Putamen (tissue), 1 donor: ENCODE data around the gene ME1.
"Not testable (repeated sequence)": the region's sequence is repeated elsewhere in the genome, so short reads cannot be mapped to it uniquely, and the experiment has no call there.

Experiments used
- DNase-seq: peaks from one replicate; pipeline ENCODE4 v3.0.0-alpha.2; 2016; ENCODE audit warnings: low spot score

ME1 gene

GRCh38 chr6:83352424-83353061 is 78.3 kb downstream of the ME1 start:
- DNase-seq: no peak

DNA sequence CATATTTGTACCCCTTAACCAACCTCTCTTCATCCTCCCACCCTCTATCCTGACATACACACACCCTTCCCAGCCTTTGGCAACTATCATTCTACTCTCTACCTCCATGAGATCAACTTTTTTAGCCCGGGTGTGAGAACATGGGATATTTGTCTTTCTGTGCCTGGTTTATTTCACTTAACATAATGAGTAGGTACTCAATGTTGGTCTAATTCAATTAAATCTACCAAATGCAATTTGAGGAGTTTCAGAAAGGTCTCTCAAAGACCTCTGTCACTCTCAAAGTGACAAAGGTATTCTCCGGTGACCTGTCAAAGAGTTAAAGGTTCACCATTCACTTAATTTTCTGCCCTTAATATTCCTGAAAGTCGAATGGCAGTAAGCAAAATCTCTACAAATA is 87.7 kb downstream of the ME1 start:
- no peak for DNase-seq

DNA sequence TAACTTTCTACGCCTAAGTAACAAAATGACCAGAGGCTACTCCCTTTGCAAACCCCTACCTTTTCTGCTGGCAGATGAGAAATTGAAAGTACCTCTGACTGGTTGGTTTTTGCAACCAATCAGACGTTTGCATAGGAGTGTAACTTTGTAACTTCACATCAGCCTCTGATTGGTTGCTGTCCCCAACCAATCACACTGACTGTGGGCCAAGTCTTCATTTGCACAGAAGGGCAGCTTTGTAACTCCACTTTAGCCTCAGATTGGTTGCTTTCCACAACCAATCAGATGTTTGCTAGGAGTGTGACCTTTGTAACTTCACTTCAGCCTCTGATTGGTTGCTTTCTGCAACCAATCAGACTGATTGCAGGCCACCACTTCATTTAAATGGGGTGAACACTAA is 89.1 kb downstream of the ME1 start:
- no peak for DNase-seq

DNA sequence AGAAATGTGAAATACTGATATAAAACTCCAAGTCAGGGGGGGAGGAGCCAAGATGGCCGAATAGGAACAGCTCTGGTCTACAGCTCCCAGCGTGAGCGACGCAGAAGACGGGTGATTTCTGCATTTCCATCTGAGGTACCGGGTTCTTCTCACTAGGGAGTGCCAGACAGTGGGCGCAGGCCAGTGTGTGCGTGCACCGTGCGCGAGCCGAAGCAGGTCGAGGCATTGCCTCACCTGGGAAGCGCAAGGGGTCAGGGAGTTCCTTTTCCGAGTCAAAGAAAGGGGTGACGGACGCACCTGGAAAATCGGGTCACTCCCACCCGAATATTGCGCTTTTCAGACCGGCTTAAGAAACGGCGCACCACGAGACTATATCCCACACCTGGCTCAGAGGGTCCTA is 96.9 kb downstream of the ME1 start:
- DNase-seq: not testable (repeated sequence)

- no peak for DNase-seq
Measured at GRCh38 chr6:83333500-83333899, 97.4 kb downstream of the ME1 start.

DNA sequence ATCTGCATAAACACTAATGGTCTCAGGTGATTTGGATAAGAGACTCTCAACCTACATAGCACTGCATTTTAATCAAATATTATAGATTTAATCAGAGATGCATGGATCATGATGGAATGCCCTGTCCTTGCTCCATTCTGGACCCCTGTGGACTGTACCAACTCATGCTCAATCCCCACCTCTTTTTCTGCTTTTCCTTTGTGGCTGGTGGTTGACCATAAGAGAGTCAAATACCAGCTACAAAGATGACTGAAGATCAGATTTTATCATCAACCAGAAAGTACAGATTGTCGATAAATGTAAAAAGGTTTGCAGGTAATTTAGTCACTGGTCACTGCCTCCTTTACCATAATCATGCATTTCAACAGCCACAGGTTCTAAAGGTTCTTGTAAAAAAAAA is 116.2 kb downstream of the ME1 start:
- no peak for DNase-seq

DNA sequence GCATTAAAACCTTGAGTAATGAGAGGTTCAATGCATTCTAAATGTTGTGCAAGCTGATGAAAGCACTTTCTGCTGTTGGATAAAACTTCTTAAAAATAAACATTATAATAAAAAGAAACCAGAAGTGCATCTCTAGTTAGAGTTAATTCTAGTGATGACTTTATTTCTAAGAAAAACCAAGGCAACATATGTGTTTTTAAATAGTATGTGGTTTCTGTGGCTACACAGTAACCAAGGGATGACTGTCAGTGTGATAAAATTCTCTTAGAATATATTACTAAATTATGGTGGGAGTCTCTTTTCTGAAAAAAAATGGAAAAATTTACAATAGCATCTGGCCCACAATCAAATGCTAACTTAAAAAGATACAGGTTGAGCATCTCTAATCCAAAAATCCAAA is 117.0 kb downstream of the ME1 start:
- no peak for DNase-seq

DNA sequence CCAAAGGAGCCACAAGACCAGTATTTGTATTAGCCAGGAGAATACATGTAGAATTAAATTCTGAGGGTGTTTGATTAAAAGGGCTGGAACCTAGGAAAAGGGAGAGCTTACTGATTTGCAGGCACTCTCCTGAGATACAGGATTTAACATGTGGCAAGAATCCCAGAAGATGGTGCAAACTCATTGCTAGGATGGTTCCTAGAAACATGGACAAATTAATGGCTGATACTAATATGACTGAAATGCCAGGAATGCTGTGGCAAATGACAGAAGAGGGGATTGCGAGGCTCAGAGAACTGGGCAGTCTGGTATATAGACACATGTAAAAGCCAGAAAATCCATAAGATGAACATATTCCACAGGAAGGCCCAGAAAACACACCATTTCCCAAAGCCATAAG is 119.6 kb downstream of the ME1 start:
- DNase-seq: no peak

- DNase-seq: no peak
Measured at GRCh38 chr6:83310046-83310445, 120.8 kb downstream of the ME1 start.

DNA sequence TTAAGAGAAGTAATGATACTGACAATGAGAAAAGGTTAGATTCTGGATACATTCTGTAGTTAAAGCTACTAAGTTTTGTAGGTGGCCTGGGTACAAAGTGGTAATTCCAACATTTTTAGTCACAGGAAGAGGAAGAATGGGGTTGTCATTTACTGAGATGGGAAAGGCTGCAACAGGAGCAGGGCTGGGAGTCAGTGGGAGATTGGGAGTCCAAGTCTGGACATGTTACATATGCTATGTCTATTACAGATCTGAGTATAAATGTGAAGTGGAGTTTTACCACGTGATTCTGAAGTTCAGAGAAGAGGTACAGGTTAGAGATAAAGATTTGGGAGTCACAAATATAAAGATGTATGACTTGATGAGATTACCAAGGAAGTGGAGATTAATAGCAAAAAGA is 121.5 kb downstream of the ME1 start:
- no peak for DNase-seq

DNA sequence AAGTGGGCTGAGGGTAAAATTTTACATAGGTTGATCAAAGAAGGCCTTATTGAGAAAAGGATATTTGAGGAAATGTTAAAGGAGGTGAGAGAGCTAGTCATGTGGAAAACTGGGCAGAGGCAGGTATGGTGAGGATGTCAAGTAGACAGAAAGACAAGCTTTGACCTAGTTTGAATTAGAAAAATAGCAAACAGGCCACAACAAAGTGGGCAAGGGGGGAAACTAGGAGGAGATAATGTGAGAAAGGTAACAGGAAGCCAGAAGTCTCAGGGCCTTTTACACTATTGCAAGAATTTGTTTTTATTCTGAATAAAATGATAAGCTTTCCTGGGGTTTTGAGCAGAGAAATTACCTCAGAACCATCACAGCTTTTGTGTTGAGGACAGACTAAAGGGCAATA is 122.0 kb downstream of the ME1 start:
- DNase-seq: no peak

DNA sequence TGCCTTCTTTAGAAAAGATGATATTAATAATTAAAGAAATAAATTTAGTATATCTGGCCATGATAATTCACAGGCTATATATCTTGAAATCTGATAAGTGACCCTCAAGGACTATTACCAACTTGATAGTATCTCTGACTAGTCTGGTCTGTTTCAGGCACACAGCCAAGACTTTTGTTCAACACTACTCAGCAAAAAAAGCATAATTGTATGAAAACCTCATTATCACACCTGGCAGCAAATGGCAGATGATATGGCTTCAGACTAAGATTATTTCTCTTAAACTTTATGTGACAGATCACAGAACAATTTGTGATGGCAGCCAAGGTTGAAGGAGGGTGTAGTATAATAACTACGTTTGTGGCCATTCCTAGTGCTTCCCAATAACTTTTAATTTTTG is 123.0 kb downstream of the ME1 start:
- no peak for DNase-seq

DNA sequence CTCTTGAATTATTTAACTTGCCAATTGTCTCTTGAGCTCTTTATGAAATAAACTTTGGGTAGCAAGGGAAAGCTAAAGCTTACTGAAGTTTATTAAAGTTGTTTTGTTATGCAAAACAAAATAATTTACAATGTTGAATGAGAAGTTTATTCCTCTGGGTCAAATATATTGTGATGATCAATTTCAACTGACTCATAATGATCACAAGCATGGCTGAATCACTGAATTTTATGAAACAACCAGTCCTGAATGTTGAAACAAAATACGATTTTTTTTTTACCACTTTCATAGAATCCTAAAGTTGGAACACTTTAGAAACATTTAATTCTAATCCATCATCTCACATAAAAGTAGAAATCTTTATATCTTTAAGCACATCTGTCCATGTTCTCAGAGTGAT is 127.4 kb downstream of the ME1 start:
- DNase-seq: no peak

DNA sequence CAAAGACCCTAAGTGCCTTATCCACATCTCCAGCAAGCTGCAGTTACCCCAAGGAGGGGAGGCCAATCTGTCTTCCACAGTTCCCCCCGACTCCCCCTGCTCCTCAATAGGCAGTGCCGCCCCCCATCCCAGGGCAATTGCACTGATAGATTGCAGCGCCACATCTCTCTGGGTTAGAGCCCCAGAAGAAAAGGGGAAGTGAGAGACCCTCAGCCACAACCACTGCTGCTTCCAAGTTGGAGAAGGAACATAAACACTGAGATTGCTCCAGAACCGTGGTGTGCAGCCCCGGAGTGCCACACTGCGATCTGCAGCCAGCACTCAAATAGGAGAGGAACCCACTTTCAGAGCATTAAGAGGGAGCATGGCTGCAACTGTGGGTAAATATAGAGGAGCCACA is 136.2 kb downstream of the ME1 start:
- no peak for DNase-seq

GRCh38 chr6:83292900-83293843 is 137.7 kb downstream of the ME1 start:
- no peak for DNase-seq

GRCh38 chr6:83287298-83287697 is 143.6 kb downstream of the ME1 start:
- DNase-seq: not testable (repeated sequence)

DNA sequence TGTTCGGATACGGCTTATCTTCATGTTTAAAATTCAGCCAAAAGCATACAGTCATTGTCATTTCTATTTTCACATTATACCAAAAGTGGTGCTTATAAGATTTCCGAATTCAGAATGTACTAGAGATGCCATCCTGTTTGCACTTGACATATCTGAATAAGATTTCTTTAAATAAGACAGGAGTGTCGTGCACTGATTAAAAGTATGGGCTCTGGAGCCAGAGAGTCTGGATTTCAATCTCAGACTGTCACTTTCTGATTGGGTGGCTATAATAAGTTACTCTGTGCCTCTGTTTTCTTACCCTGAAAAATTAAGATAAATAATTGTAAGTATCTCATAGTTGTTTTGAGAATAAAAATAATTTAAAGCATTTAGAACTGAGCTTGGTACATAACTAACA is 144.9 kb downstream of the ME1 start:
- no peak for DNase-seq

DNA sequence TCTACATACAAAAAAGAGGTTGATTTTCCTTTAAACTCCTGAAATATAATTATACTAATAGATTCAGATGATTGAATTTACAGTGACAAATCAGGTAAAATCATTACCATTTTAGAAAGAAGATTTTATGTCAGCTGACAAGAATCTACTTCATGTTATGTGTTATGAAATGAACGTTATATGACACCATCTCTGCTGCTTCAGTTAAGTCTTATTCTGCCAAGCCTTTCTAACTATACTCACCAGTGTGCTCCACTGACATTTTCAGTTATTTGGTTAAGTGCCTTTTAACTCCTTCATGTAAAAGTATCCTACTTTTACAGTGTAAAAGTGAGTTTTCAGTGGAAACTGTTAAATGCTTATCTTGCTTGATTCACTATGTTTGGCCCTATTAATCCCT is 157.3 kb downstream of the ME1 start:
- DNase-seq: no peak

DNA sequence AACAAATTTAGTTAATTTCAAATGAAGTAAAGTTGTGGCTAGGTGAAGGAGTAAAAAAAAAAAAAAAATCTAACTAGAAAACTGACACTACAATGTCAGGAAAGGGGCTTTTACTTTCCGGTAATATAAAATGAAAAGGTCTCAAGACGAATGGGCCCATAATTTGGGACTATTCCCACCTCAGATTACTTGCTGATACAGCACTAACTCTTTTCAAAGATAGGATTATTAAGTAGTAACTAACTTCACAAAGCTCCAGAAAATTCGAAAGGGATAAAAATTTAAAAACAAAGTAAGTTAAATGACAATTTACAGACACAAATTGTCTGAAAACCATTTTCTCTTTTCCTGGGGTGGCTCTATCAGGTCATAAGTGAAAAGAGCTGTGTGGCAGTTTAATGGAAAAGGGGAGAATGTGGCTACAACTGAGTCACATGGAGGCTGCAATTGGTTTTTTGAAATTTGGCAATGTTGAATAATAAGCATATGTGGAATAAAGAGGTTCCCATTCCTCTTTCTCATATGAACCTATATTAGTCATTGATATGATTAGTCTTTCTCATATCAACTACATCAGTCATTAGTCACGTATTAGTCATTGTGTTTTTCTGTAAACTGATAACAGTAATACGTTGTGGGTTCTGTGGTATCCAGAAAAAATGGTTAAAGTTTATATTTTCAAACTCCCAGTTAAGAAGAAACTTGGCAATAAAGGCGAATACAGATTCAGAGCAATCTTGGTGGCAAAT is 159.7 kb downstream of the ME1 start:
- no peak for DNase-seq

DNA sequence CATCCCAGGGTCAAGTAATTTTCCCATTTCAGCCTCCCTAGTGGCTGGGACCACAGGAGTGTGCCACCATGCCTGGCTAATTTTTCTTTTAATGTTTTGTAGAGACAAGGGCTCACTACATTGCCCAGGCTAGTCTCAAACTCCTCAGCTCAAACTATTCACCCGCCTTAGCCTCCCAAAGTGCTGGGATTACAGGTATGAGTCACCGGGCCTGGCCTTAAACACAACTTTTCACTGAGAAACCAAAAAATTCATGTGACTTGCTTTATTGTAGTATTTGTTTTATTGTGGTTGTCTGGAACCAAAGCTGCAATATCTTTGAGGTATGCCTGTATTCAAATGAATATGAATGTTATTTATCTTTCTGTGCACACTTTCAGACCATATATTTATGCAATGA is 165.5 kb downstream of the ME1 start:
- DNase-seq: no peak

DNA sequence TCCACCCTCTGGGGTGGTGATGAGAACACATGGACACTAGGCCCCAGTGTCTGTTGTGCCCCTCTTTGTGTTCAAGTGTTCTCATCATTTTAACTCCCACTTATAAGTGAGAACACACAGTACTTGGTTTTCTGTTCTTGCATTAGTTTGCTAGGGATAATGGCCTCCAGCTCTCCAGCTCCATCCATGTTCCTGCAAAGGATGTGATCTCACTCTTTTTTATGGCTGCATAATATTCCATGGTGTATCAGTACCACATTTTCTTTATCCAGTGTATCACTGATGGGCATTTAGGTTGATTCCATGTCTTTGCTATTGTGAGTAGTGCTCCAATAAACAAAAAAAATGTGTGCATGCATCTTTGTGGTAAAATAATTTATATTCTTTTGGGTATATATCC is 170.3 kb downstream of the ME1 start:
- no peak for DNase-seq

DNA sequence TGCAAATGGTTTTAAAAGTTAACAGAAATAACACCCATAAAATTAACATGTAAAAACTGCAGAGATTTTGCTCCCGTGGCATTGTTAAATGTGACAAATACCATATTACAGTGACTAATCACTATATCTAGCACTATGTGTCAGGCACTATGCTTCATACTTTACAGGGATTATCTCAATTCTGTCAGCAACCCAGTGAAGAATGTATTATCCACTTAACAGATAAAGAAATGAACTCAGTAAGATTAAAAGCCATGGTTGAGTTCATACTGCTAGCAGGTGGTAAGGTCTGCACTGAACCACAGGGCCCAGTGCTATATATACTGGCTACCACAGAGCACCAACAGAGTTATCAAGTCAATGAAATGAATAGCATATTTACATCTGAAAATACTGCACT is 172.3 kb downstream of the ME1 start:
- DNase-seq: no peak

- no peak for DNase-seq
Measured at GRCh38 chr6:83257791-83258190, 173.1 kb downstream of the ME1 start.
